ENCODE results near the gene ZFHX3.
"Not testable (repeated sequence)": the region's sequence is repeated elsewhere in the genome, so short reads cannot be mapped to it uniquely, and the experiment has no call there.

ZFHX3 gene

DNA sequence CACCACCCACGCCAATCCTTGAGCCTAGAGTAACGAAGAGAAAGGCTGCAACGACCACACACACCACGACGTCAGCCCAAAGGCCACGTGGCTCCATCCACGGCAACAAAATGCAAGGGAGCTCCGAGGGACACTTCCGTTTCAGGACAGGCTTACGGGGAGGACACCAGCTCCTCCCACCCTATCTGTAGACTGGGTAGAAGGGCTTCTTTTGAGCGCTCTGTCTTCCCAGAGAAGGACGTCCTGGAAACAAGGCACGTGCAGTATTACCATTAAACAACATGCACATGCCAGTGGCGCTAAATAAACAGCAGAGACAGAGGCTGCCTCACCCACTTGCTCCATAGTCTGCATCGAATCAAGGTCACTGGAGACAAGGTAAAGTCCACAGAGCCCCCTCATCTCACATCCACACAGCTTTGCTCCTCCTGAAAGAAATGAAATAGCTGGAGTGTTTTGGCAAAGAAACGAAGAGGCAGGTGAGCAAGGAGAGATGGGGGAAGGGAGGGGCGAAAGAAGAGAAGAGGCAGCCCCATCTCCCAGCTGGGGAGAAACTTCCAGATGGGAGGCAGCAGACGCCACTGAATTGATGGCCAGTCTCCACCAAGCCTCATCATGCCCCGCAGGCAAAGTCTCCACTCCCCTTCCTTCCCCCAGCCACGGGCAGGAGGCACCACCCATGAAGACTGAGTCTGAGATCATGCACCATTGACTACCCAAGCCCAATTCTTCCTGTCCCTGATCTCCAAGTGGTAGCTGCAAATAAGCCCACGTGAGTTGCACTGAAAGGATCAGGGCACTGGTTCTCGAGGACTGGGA, 24.0 kb downstream of the ZFHX3 start:
- in situ Hi-C loops (cut with MboI; ENCODE audit: low sequenced_read_pairs) = no loop called here

DNA sequence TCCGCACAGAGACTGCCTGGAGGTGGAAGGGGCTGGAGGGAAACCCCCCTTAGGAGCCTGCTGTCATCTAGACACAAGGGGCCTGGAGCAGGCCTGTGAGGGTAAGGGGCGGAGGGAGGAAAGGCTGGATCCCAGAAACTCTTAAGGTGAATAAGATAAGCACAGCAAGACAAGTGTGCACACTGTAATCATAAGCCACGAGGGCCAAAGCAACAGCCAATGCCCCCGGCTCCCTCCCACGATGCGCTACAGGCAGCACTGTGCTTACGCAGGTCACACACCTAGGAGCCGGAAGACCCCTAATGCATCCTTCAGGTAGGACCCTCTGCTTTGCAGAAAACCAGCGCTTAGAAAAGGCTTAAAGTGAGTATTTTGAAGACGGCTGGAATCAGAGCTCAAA, 24.6 kb downstream of the ZFHX3 start:
- in situ Hi-C loops (cut with MboI; ENCODE audit: low sequenced_read_pairs) = no loop called here

DNA sequence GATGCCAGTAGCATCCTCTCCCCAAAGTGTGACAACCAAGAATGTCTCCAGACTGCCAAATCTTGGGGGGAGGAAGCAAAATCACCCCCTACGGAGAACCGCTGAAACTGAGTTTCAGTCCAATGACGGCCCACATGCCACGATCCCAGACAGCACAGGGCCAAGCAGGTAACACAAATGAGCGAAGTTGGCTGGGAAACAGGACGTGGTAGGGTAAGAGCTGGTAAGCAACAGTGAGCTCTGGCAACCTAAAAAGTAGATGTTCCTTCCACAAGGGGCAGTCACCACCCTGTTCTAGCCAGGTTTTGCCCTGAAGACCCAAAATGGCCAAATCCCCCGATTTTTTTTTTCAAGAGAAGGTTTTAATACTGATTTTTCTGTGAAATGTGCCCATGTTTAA, 25.4 kb downstream of the ZFHX3 start:
- in situ Hi-C loops (cut with MboI; ENCODE audit: low sequenced_read_pairs) = no loop called here

DNA sequence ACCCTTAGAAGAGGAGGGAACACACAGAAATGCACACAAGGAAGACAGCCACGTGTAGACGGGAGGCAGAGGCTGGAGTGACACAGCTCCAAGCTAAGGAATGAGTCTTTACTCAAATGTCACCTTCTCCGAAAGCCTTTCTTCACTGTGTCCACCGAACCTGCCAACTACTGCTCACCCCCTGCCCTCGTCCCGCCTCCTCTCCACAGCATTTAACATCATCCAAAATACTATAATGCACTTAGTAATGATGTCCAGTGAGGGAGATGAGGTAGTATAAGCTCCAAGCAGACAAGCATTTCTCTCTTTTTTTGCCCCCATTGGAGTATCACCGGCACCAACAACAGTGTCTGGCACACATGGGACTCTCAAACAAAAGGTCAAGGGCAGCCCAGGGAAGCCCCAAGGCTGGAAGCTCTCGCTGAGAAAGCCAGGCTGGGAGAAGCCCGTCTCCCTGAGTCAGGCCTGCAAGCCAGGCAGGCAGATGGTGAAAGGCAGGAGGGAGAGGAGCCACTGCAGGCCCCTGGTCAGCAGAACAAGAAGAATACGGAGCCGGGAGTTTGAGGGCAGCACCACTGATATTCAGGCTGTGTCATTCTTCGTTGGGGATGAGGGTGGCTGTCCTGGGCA, 25.9 kb downstream of the ZFHX3 start:
- in situ Hi-C loops (cut with MboI; ENCODE audit: low sequenced_read_pairs) = no loop called here

DNA sequence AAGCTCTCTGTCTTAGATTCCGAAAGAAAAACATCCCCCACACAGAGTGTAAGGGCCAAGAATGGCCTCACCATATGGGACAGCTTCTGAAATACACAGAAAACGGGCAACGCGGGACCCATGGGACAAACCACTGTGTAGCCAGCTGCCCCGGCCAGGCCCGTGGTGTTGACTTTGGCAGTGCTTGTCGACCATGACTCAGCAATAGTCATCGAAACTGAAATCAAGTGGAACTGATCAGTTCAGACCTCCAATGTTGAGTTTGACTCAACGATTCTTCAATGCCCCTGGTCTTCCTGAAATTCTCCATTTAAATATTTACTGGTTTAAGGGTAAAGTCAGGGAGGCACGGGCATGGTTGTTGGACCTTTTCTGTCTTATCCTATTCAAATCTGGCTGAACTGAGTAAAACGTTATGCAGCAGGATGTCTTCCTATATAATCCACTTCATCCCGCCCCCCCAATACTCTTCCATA, 27.5 kb downstream of the ZFHX3 start:
- in situ Hi-C loops (cut with MboI; ENCODE audit: low sequenced_read_pairs) = no loop called here

- in situ Hi-C loops (cut with MboI; ENCODE audit: low sequenced_read_pairs) = no loop called here
Observed at GRCh38 chr16:73019457-73020362, 28.2 kb downstream of the ZFHX3 start.

DNA sequence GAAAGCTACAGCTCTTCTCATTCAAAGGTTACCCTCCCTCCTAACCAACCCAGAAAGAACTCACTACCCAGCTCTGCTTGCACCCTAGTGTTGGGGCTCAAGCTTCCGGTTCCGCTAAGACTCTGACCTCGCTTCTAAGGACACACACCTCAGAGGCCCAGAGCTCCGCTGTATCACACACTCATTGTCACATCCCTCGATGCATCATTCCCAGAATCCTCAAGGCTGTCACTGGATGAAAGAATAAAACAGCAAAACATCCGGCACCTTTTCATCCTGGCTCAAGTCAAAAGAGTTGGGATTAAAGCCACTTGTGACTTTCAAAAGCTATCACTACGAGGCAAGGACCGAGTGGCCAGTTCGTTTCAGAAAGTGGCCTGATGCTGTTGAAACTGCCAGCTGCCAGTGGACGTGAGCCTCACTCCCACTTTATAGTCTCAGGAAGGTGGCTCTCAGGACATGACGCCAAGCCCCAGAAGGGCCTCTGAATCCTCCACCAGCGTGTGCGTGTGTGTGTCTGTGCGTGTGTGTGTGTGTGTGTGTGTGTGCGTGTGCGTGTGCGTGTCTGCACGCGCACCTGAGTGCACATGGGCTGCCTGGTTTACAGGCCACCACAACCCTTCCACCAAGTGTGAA, 29.0 kb downstream of the ZFHX3 start:
- in situ Hi-C loops (cut with MboI; ENCODE audit: low sequenced_read_pairs) = no loop called here

- in situ Hi-C loops (cut with MboI; ENCODE audit: low sequenced_read_pairs) = no loop called here
Observed at GRCh38 chr16:73017321-73017720, 30.6 kb downstream of the ZFHX3 start.

- in situ Hi-C loops (cut with MboI; ENCODE audit: low sequenced_read_pairs) = no loop called here
Observed at GRCh38 chr16:73016488-73016830, 31.5 kb downstream of the ZFHX3 start.

DNA sequence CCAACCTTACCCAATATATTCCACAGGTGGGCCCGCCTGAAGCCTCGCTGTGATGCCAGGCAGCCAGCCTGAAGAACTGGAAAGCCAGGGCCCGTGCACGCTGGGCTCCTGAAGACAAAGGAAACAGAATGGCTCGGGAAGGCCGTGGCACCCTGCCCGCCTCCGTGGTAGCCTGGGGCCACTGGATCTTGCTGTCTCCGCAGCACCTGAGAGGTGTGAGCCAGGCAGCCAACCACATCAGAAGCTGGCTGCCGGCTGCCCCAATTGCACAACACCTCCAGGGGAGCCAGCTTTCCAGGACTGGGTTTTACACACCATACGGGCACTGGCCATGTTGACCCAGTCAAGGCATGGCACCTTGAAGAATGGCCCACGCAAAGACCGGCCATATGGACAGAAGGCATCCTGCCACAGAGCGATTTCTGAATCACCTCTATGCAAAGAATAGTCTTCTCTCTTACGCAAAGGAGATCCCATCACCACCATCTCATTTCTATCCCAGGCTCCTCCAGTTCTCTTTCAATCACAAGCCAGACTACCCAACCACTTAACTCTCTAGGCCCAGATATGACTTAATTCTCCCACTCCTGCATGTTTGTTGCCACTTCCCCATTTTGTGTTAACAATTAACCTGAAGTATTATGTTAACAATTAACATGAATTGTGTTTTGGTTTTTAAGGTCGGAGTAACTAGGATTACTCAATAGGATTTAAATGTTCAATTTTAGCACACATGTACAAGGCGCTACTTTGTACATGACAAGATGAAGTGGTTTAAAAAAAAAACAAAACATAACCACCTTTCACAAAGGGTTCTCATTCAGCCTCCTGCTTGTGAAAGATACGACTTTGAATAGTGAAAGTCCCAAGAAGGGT, 32.1 kb downstream of the ZFHX3 start:
- in situ Hi-C loops (cut with MboI; ENCODE audit: low sequenced_read_pairs) = no loop called here

- in situ Hi-C loops (cut with MboI; ENCODE audit: low sequenced_read_pairs) = no loop called here
Observed at GRCh38 chr16:73014768-73015167, 33.2 kb downstream of the ZFHX3 start.

- in situ Hi-C loops (cut with MboI; ENCODE audit: low sequenced_read_pairs) = no loop called here
Observed at GRCh38 chr16:73013974-73014373, 34.0 kb downstream of the ZFHX3 start.

- in situ Hi-C loops (cut with MboI; ENCODE audit: low sequenced_read_pairs) = no loop called here
Observed at GRCh38 chr16:73012341-73012740, 35.6 kb downstream of the ZFHX3 start.

DNA sequence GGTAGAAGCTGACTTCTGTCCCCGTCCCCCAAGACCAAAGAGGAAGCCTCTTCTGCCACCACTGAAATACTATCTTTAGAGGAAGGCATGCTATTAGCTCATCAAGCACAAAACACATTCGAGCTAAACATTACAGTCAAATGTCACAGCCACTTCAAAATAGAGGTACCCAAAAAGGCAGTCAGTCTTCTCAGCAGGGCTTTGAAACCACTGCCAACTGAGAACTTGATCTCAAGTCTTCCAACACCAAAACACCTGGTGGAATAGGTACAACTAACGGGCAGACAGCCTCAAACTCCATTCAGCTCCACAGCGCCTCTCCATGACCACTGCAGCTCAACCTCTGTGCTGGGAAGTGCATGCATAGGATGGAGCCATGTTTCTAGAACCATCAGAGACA, 36.0 kb downstream of the ZFHX3 start:
- in situ Hi-C loops (cut with MboI; ENCODE audit: low sequenced_read_pairs) = no loop called here

DNA sequence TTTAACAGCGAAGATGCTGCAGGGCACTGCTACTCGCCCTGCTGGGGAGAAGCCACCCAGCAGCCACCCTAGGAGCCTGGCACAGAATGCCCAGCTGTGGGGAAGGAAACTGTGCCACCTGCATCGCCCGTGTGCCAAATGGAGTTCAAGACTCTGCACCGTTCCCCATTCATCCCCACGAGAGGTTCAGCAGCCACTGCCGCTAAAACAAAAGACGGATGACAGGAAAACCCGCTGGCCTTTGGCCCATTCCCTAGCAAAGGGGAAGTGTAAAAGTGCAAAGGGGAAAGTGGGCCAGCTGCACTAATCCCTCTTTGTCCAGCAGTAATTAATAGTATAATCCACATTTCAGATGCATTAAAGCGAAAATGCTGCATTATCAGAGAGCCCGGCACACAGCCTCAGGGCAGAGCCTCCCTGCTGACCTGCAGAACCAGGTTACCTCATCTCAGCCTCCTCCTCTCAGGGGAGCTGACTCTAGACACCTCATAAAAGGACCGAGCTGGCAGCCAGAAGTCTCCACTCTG, 37.7 kb downstream of the ZFHX3 start:
- in situ Hi-C loops (cut with MboI; ENCODE audit: low sequenced_read_pairs) = no loop called here

- in situ Hi-C loops (cut with MboI; ENCODE audit: low sequenced_read_pairs) = not testable (repeated sequence)
Observed at GRCh38 chr16:73009710-73010109, 38.2 kb downstream of the ZFHX3 start.

DNA sequence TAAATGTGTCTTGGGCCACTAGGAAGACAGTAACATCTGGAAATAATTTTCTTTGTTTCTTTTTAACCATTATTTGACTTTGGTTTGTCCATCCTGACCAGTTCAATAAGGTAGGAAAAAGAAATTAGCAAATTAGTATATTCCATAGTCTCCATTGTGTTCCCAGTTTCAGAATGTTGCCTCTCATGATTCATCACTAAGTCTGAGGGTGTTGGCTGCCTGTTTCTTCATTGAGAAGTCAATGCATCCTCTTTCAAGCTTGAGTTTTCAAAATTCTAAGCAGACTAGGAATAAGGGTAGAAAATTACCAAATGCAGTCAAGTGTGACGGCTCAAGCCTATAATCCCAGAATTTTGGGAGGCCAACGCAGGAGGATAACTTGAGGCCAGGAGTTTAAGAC, 41.9 kb downstream of the ZFHX3 start:
- in situ Hi-C loops (cut with MboI; ENCODE audit: low sequenced_read_pairs) = no loop called here

DNA sequence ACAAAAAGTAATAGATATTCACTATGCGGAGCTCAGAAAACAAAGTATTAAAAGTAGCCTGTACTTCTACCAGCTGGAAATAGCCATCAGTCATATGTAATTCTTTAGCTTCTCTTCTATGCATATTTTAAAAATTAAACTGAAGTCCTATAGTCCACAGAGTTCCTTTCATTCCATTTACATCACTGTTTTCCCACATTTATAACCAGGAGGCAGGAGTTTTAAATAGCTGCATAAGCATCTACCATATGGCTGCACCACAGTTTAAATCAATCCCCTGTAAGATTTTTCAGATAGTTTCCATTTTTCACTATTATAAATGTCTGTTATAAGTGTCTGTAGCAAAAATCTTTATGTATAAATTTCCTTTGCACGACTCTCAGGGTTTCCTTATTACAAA, 45.1 kb downstream of the ZFHX3 start:
- in situ Hi-C loops (cut with MboI; ENCODE audit: low sequenced_read_pairs) = no loop called here

GRCh38 chr16:73000907-73001521, 46.9 kb downstream of the ZFHX3 start:
- in situ Hi-C loops (cut with MboI; ENCODE audit: low sequenced_read_pairs) = no loop called here

Measured in HL-60/S4 treated with phorbol 12-myristate 13-acetate at 8.2 ng/mL for 4 days and 3 days (cell line).